HepG2 (cell line): Measurements from ENCODE around the gene ALKBH5. TPM values are rescaled to one million over a fixed set of nuclear protein-coding genes. Genes with fewer than 3 reads are reported as not detected.

Source experiments
- ARHGAP35 ChIP-seq: sonication (generic); formaldehyde crosslinking; IDR thresholded peaks from 2 replicates; pipeline ENCODE4 v1.9.0; 2022; ENCODE audit warnings: mild to moderate bottlenecking, inconsistent platforms, moderate library complexity, missing genetic modification reagents, borderline replicate concordance
- ARID2 ChIP-seq: sonication (generic); formaldehyde crosslinking; IDR thresholded peaks from 2 replicates; pipeline ENCODE4 v1.8.1; 2022; ENCODE audit warnings: mild to moderate bottlenecking, missing genetic modification reagents, borderline replicate concordance
- BCL6 ChIP-seq: IDR thresholded peaks from 2 replicates; pipeline ENCODE4 v1.6.1; 2016; ENCODE audit warnings: missing genetic modification reagents, missing compliant biosample characterization
- BHLHE40 ChIP-seq: IDR thresholded peaks from 2 replicates; pipeline ENCODE4 v1.6.1; 2011; ENCODE audit warnings: low read length, improper control_type of control experiment
- DR1 ChIP-seq: sonication (generic); formaldehyde crosslinking; IDR thresholded peaks from 2 replicates; pipeline ENCODE4 v1.8.0; 2021; ENCODE audit warnings: mild to moderate bottlenecking, missing genetic modification reagents, inconsistent platforms
- ERF ChIP-seq: IDR thresholded peaks from 2 replicates; pipeline ENCODE4 v1.6.1; 2018; ENCODE audit warnings: missing biosample characterization, missing genetic modification reagents
- GABPA ChIP-seq, 2 experiments: IDR thresholded peaks; 2 replicates each; pipeline ENCODE4 v1.6.1; 2011 to 2016; ENCODE audit warnings: low read depth in 2 of 2, low read length in 1 of 2, missing biosample characterization in 1 of 2, missing genetic modification characterization in 1 of 2
- PRPF4 ChIP-seq: fragments of 200-400 bp; formaldehyde crosslinking; IDR thresholded peaks from 2 replicates; pipeline ENCODE4 v1.6.1; 2016; ENCODE audit warnings: low read length, low read depth; ENCODE audit not compliant: poor library complexity, severe bottlenecking
- RAD21 ChIP-seq: fragments of 450-650 bp; formaldehyde crosslinking; IDR thresholded peaks from 2 replicates; pipeline ENCODE4 v1.5.0; 2020; ENCODE audit warnings: mild to moderate bottlenecking
- SMARCC2 ChIP-seq: fragments of 450-650 bp; IDR thresholded peaks from 2 replicates; pipeline ENCODE4 v1.6.1; 2017; ENCODE audit warnings: antibody characterized with exemption, mild to moderate bottlenecking
- SMC3 ChIP-seq: IDR thresholded peaks from 2 replicates; pipeline ENCODE4 v1.6.1; 2011; ENCODE audit warnings: low read length, improper control_type of control experiment
- ZNF12 ChIP-seq: sonication (generic); formaldehyde crosslinking; IDR thresholded peaks from 2 replicates; pipeline ENCODE4 v1.5.0; 2020; ENCODE audit warnings: missing genetic modification reagents
- ZNF3 ChIP-seq: IDR thresholded peaks from 2 replicates; pipeline ENCODE4 v1.7.0; 2017; ENCODE audit warnings: inconsistent platforms
- ZNF557 ChIP-seq: sonication (generic); formaldehyde crosslinking; IDR thresholded peaks from 2 replicates; pipeline ENCODE4 v1.4.0; 2020; ENCODE audit warnings: missing genetic modification reagents
- ZNF563 ChIP-seq: sonication (generic); formaldehyde crosslinking; IDR thresholded peaks from 2 replicates; pipeline ENCODE4 v1.8.0; 2022; ENCODE audit warnings: mild to moderate bottlenecking, moderate library complexity, missing genetic modification reagents
- ZNF766 ChIP-seq: sonication (generic); formaldehyde crosslinking; IDR thresholded peaks from 2 replicates; pipeline ENCODE4 v1.5.0; 2020; ENCODE audit warnings: missing genetic modification reagents, borderline replicate concordance
- ZSCAN12 ChIP-seq: sonication (generic); formaldehyde crosslinking; IDR thresholded peaks from 2 replicates; pipeline ENCODE4 v1.9.0; 2021; ENCODE audit warnings: mild to moderate bottlenecking, missing genetic modification reagents
- polyA plus RNA-seq, 8 experiments: library from polyadenylated mRNA; depleted of rRNA in 3 of 8; stranded (reverse) in 7 of 8; unstranded in 1 of 8; fragments of >200 nt; fragmentation: Illumina TruSeq in 4 of 8; extraction: Trizol in 4 of 8; gene quantifications; 2 replicates each; pipeline versions ENCODE4 v1.2.1 to v1.2.3, GENCODE V29; 2011 to 2016; ENCODE audit warnings: low read depth in 4 of 8, missing spikeins in 1 of 8, mixed read lengths in 1 of 8; ENCODE audit not compliant: insufficient read depth in 1 of 8
- total RNA-seq, 5 experiments: library from RNA; depleted of rRNA; stranded (reverse); fragments of >200 nt; fragmentation: Illumina TruSeq; extraction: Trizol; gene quantifications; 2 replicates each; pipeline ENCODE4 v1.2.3, GENCODE V29; 2016; ENCODE audit warnings: low read depth in 1 of 5
- TF ChIP-seq, protein P1 (sequence below): sonication (generic); formaldehyde crosslinking; IDR thresholded peaks from 2 replicates; pipeline ENCODE4 v1.5.0; 2020; ENCODE audit warnings: mild to moderate bottlenecking, missing genetic modification reagents, moderate library complexity
- TF ChIP-seq, protein P2 (sequence below): sonication (generic); formaldehyde crosslinking; IDR thresholded peaks from 2 replicates; pipeline ENCODE4 v1.5.0; 2020; ENCODE audit warnings: missing genetic modification reagents
- TF ChIP-seq, protein P3 (sequence below): IDR thresholded peaks from 2 replicates; pipeline ENCODE4 v1.6.1; 2016; ENCODE audit warnings: mild to moderate bottlenecking, missing biosample characterization, missing genetic modification reagents
- TF ChIP-seq, protein P4 (sequence below), 2 experiments: fragments of 450-650 bp in 1 of 2; sonication (generic) in 1 of 2; formaldehyde crosslinking; IDR thresholded peaks; 2 replicates each; pipeline versions ENCODE4 v1.5.0 to v1.8.0; 2020 to 2022; ENCODE audit warnings: mild to moderate bottlenecking in 1 of 2, missing genetic modification reagents in 1 of 2
- TF ChIP-seq, protein P5 (sequence below): sonication (generic); formaldehyde crosslinking; IDR thresholded peaks from 2 replicates; pipeline ENCODE4 v1.5.0; 2020; ENCODE audit warnings: mild to moderate bottlenecking, low read depth, missing genetic modification reagents, borderline replicate concordance
- TF ChIP-seq, protein P6 (sequence below): sonication (generic); formaldehyde crosslinking; IDR thresholded peaks from 2 replicates; pipeline ENCODE4 v1.4.0; 2020; ENCODE audit warnings: missing genetic modification reagents, low read depth, mild to moderate bottlenecking, borderline replicate concordance

Gene ALKBH5
- total and polyA plus RNA-seq, 2 of the 13 experiments (the other 11 are each of a cell fraction or from before 2014, with no cell fraction given): 68.9 to 76.9 TPM

DNA sequence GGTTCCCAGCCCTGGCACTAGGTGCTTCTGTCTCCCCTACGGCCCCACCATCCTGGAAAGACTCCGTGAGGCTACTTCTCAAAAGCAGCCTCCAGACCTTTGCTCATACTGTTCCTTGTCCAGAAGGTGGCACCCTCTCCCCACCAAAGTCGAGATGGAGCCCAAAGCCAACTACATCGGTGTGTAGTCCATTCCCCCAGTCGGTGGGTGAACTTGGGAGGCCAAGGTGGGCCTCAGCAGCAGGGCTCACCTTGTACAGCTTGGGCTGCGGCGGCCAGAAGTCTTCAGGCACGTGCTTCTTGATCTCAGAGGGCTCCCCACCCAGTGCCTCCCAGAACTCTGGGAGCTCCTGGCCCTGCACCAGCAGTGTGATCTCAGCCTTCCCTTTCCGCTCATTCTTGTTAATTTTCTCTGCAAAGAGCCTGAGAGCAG, 64.7 kb downstream of the ALKBH5 start (continued):
- TF ChIP-seq, protein P1, sequence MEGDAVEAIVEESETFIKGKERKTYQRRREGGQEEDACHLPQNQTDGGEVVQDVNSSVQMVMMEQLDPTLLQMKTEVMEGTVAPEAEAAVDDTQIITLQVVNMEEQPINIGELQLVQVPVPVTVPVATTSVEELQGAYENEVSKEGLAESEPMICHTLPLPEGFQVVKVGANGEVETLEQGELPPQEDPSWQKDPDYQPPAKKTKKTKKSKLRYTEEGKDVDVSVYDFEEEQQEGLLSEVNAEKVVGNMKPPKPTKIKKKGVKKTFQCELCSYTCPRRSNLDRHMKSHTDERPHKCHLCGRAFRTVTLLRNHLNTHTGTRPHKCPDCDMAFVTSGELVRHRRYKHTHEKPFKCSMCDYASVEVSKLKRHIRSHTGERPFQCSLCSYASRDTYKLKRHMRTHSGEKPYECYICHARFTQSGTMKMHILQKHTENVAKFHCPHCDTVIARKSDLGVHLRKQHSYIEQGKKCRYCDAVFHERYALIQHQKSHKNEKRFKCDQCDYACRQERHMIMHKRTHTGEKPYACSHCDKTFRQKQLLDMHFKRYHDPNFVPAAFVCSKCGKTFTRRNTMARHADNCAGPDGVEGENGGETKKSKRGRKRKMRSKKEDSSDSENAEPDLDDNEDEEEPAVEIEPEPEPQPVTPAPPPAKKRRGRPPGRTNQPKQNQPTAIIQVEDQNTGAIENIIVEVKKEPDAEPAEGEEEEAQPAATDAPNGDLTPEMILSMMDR: peak; percentile 89
- TF ChIP-seq ZNF12 (CRISPR knock-in tag) (no peak), BHLHE40 (no peak), SMARCC2 (no peak), GABPA (IDR thresholded peaks at IDR 0.05; ENCODE audit: low read depth, low read length) (no peak), GABPA (CRISPR knock-in tag; IDR thresholded peaks at IDR 0.05; ENCODE audit: low read depth) (no peak), ZNF3 (CRISPR knock-in tag) (no peak), PRPF4 (no peak), DR1 (CRISPR knock-in tag) (no peak), ARHGAP35 (CRISPR knock-in tag) (no peak), ZSCAN12 (CRISPR knock-in tag) (no peak), ZNF766 (CRISPR knock-in tag) (no peak), ERF (CRISPR knock-in tag) (0 out of 2 replicates have a peak, but pooled peaks have one; percentile 25), ARID2 (CRISPR knock-in tag) (no peak), SMC3 (peak; percentile 61), BCL6 (no peak), RAD21 (CRISPR knock-in tag) (peak; percentile 74; the same call in 1 of the 2 replicates), ZNF557 (CRISPR knock-in tag) (no peak), ZNF563 (CRISPR knock-in tag) (0 out of 2 replicates have a peak, but pooled peaks have one; percentile 12)
- TF ChIP-seq, protein P2, sequence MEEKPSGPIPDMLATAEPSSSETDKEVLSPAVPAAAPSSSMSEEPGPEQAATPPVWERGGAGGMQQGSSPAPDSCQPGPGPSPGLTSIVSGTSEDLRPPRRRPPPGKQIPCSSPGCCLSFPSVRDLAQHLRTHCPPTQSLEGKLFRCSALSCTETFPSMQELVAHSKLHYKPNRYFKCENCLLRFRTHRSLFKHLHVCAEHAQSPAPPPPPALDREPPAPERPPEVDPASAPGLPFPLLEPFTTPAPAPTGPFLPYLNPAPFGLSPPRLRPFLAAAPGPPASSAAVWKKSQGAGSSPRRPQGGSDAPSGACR (CRISPR knock-in tag): no peak
- TF ChIP-seq, protein P3, sequence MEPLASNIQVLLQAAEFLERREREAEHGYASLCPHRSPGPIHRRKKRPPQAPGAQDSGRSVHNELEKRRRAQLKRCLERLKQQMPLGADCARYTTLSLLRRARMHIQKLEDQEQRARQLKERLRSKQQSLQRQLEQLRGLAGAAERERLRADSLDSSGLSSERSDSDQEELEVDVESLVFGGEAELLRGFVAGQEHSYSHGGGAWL (CRISPR knock-in tag): no peak
- TF ChIP-seq, protein P4, sequence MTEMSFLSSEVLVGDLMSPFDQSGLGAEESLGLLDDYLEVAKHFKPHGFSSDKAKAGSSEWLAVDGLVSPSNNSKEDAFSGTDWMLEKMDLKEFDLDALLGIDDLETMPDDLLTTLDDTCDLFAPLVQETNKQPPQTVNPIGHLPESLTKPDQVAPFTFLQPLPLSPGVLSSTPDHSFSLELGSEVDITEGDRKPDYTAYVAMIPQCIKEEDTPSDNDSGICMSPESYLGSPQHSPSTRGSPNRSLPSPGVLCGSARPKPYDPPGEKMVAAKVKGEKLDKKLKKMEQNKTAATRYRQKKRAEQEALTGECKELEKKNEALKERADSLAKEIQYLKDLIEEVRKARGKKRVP (CRISPR knock-in tag; IDR thresholded peaks at IDR 0.05): no peak
- TF ChIP-seq, protein P5, sequence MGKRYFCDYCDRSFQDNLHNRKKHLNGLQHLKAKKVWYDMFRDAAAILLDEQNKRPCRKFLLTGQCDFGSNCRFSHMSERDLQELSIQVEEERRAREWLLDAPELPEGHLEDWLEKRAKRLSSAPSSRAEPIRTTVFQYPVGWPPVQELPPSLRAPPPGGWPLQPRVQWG (CRISPR knock-in tag): no peak
- TF ChIP-seq, protein P6, sequence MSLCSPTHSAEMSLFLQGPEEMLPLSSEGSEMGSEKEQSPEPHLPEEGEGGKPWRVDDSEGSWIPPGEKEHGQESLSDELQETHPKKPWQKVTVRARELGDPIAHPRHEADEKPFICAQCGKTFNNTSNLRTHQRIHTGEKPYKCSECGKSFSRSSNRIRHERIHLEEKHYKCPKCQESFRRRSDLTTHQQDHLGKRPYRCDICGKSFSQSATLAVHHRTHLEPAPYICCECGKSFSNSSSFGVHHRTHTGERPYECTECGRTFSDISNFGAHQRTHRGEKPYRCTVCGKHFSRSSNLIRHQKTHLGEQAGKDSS: no peak
